Stimulated activated CD8-positive, alpha-beta memory T cell treated with anti-CD3 and anti-CD28 coated beads, Interleukin-12 subunit alpha, Interleukin-12 subunit beta, amount 100 ng/mL, for 1 hour (primary cell): ENCODE data around the gene GSG1L2.
"Not testable (repeated sequence)": the region's sequence is repeated elsewhere in the genome, so short reads cannot be mapped to it uniquely, and the experiment has no call there.

ENCODE experiments used
- DNase-seq: peaks from one replicate; pipeline ENCODE4 v3.0.0-alpha.2; 2020; ENCODE audit warnings: low read depth

Gene GSG1L2

GRCh38 chr17:9788601-9789000 is 33.3 kb downstream of the GSG1L2 start:
- DNase-seq = no peak

GRCh38 chr17:9784544-9784943 is 37.3 kb downstream of the GSG1L2 start:
- no peak for DNase-seq

GRCh38 chr17:9783465-9783864 is 38.4 kb downstream of the GSG1L2 start:
- not testable (repeated sequence) for DNase-seq

GRCh38 chr17:9783050-9783449 is 38.8 kb downstream of the GSG1L2 start:
- no peak for DNase-seq

GRCh38 chr17:9780552-9780951 is 41.3 kb downstream of the GSG1L2 start:
- no peak for DNase-seq

GRCh38 chr17:9776911-9777310 is 45.0 kb downstream of the GSG1L2 start:
- DNase-seq = no peak

- no peak for DNase-seq
These were observed 49.2 kb downstream of the GSG1L2 start for GRCh38 chr17:9772658-9773057.

- no peak for DNase-seq
These were observed 50.4 kb downstream of the GSG1L2 start for GRCh38 chr17:9771465-9771864.

GRCh38 chr17:9769036-9769695 is 52.7 kb downstream of the GSG1L2 start:
- DNase-seq = no peak

GRCh38 chr17:9768381-9768934 is 53.4 kb downstream of the GSG1L2 start:
- no peak for DNase-seq

GRCh38 chr17:9767432-9767991 is 54.4 kb downstream of the GSG1L2 start:
- no peak for DNase-seq

GRCh38 chr17:9766970-9767369 is 54.9 kb downstream of the GSG1L2 start:
- DNase-seq = no peak

GRCh38 chr17:9765322-9765721 is 56.6 kb downstream of the GSG1L2 start:
- no peak for DNase-seq

GRCh38 chr17:9763643-9764042 is 58.2 kb downstream of the GSG1L2 start:
- no peak for DNase-seq

- no peak for DNase-seq
These were observed 61.6 kb downstream of the GSG1L2 start for GRCh38 chr17:9760266-9760665.

GRCh38 chr17:9755083-9755482 is 66.8 kb downstream of the GSG1L2 start:
- no peak for DNase-seq
